Stimulated activated naive CD4-positive, alpha-beta T cell (primary cell): Measurements from ENCODE around the gene DMRT2.

Experiments used
- DNase-seq, 6 experiments: peaks; one replicate each; lab custom pipeline; 2025; lab: John Stamatoyannopoulos, UW

The DMRT2 gene

DNA sequence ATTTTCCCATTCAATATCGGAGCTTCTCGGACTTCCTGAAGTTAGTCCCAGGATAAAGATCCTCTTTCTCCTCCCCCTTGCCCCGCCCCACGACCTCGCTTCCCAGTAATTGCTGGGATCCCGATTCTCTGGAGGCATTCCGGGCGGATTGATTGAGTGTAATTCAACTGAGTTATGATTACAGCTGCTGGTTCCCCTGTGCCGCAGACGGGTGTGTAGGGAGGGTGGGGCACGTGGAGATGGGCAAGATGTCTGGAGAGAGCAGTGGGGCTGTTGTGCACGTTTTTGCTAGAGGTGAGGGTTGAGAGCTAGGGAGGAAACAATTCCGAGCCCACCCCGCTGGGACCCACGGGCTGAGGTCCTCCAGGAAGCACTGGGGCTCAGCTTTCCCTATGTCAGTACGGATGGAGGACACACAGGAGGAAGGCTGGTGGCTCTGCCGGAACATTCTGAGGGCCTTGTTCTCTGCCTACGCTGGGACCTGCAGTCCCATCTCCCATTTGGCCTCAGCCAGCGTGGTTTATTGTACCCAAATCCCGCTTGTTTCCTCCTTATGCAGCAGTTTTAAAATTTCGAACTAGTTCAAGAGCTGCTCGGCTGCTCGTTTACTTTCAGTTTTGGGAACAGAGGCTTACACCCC, 2.4 kb upstream of the DMRT2 start:
- peak in 1 of 6 experiments; percentile 5 for DNase-seq

DNA sequence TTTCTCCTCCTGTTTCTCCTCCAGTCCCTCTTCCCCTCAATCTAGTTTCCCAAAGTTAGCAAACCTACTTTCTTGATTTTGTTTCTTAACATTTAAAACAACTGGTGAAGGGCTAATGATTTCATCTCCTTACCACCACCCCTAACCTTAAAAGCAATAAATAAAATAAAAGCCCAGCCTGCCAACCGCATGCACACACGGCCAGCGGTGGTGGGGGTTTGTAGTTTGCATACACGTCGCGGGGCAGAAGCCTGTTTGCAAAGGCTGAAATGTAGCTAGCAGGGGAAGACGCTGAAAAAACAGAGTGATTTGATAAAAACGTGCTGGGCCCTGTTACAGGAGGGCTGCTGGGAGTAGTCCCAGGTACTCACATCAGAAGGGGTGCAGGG, 1.9 kb upstream of the DMRT2 start:
- DNase-seq: no peak

DNA sequence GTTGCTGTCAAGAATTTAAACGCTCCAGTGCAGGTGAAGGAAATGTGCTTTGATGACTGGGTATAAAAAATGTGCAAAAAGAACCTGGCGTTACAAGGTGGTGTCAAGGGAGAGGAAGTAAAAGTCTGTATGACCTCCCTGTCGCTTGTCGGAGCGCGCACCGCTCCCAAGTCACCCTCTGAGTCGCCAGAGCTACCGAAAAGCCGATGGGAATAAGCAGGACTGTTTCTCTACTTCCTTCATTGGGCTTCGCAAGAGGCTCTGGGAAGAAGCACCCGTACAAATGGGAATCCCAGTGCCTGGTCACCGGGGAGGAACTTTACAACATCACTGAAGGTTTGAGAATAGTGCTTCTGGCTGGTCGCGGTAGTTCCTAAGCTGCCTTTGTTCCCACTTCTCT, 1.3 kb upstream of the DMRT2 start:
- no peak for DNase-seq

DNA sequence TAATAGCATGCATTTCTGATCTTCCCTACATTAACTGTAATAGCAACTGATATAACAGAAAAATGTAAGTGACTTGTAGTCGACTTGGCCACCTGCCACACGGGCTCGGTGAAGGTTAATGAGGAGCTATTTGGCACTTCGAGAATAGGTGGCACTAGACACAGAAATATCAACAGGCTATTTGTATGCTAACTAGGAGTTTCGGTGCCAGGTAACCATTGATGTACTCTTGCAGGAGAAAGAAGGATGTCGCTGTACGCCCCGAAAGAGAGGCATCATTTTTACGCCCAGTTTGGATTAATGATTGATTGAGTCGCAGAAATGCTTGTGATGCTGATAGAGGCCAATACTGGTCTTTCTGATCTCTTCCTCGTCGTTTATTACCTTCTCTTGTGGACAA, 516 bp upstream of the DMRT2 start:
- no peak for DNase-seq

GRCh38 chr9:1051210-1051583, 1.0 kb downstream of the DMRT2 start:
- DNase-seq: no peak

- peak in 1 of 6 experiments; percentile 13 for DNase-seq
Observed at GRCh38 chr9:1051584-1052275, 1.6 kb downstream of the DMRT2 start.

DNA sequence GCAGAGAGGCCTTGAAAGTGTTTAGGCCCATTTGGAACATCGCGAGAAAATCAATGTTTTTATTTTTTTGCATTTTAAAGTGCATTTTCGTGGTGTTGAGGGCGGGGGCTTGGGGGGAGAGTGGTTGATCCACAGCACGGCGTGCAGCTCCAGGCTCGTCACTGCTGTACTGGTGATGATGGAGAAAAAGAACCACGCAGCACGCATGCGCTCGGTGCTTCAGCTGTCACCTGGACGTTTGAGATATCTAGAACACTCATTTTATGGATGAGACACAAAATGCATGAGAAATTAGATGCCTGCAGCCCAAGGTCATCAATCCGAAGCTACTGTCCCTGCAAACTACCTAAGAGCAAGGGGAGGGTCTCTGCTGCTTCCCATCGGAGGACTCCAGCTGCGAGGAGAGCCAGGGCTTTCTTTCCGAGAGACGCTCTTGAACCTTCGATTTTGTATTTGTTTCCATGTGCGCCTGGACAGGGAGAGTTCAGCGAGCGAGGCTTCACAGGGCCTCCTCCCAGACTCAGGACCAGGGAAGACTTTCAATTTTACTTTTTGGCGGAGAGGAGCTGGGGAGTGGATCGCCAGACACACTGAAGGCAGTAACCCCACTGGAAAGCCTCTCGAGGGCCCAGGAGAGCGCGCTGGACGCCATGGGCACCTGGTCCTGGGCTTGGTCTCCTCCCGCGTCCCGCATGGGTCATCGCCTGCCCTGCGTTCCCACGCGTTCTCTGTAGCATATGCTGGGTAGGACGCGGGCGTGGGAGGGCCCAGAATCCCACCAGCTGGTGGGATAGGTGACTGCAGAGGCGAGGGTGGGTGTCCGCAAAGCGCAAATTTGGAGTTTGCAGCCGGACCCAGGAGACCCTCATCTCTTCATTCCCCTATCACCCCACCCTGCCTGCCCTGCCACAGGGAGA, 2.5 kb downstream of the DMRT2 start:
- DNase-seq: no peak

GRCh38 chr9:1053282-1053621, 3.1 kb downstream of the DMRT2 start:
- no peak for DNase-seq

GRCh38 chr9:1053986-1054425, 3.8 kb downstream of the DMRT2 start:
- no peak for DNase-seq

DNA sequence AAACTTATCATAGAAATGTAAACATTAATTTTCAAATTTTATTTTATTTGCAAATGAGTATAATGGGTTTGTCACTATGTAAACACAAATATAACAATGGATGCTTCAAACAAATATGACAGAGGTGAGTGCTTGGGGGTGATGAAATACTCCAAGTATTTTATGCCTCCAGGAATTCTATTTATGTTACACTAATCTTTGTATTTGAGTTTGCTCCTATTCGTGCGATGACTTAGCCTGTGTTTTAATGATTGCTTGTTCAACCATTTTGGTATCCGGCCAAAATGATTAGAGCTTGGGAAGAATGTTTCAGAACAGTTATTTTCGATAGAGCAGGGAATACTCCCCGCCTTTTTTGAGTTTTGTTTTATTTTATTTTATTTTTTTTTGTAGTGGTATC, 5.0 kb downstream of the DMRT2 start:
- DNase-seq: no peak

DNA sequence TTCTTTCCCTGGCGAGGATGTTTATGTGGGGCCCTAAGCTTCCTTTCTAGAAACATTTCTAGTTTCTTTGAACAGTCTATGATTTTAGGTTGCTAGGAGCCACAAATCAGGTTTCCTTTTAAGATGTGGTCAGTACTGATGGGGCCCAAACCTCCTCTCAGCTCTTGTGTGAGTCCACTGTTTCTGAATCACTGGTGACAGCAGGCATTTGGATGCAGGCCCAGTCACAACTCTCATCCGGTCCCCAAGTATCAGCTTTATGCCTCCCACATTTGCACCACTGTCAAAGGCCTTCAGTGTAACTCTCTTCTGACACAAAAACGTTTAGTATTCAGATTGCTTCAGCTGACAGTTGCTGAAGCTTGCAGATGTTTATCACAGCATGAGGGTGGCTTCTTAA, 7.8 kb downstream of the DMRT2 start:
- no peak for DNase-seq

- no peak for DNase-seq
Observed at GRCh38 chr9:1058826-1059487, 8.8 kb downstream of the DMRT2 start.

DNA sequence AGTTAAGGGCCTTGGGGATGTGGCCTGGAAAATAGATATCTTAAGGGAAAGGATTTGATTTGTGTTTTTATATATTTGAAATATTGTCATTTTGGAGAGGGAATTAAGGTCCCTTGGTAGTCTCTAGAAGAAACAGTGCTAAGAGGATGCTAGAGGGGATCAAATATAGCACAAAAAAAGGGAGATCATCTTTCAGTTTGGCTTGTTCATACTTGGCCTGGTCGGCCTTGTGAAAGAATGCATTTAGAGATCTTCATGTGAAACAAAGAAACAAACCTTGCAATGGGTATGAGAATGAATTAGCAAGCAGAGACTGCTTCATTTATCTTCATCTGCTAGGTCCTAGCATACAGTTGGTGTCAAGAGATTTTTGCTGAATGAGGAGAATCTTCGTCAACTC, 15.0 kb downstream of the DMRT2 start:
- no peak for DNase-seq

- no peak for DNase-seq
Observed at GRCh38 chr9:1070692-1071091, 20.5 kb downstream of the DMRT2 start.

DNA sequence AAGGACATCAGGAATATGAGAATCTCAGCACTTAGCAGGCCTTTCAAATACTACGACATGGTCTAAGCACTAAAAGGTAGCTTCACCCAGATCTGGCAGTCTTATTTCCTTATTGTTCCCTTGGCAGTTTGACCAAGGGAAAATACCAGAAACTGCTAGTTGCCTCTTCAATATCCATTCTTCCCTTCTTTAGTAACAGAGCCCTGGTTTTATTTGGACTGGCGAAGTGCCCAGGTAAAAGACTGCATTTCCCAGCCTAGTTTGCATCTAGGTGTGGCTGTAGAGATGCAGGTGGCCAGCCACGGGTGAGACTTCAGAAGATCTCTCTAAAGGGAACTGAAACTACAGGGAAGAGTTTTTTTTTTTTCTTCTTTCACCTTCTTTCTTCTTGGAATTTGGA, 21.6 kb downstream of the DMRT2 start:
- DNase-seq: no peak

GRCh38 chr9:1073497-1073896, 23.3 kb downstream of the DMRT2 start:
- no peak for DNase-seq

- DNase-seq: no peak
Observed at GRCh38 chr9:1077616-1078015, 27.5 kb downstream of the DMRT2 start.

GRCh38 chr9:1083325-1083913, 33.3 kb downstream of the DMRT2 start:
- no peak for DNase-seq

GRCh38 chr9:1085086-1085485, 34.9 kb downstream of the DMRT2 start:
- DNase-seq: no peak

GRCh38 chr9:1086517-1086916, 36.4 kb downstream of the DMRT2 start:
- no peak for DNase-seq

DNA sequence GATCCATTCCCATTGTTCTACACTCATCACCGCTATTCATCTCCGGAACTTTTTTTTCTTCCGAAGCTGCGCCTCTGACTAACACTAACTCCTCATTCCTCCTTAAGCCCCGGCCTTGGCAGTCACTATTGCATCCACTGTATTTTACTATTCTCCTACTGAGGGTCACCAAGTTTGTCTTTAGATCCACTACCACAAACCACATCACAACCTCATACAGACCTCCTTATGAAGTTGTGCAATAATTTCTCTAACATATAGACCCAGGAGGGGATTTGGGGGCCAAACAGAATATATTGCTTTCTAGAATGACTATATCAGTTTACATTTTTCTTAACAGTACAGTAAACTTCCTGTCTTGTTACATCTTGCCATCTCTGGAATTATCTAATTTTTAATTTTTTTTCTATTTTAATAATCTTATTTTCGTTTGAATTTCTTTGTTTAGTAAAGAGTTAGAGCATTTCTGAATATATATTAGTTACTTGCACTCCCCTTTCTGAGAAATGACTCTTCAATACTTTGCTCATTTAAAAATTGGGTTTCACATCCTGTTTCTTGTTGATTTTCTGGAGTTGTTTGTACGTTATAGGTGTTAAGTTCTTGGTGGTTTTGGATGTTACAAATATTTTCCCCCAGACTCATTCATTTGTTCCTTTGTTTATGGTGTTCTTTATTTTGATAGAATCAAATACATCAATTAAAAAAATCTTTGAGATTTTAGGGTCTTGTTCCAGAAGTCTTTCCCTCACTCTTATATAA, 37.1 kb downstream of the DMRT2 start:
- no peak for DNase-seq
